Effector CD8-positive, alpha-beta T cell (primary cell): ENCODE measurements around the gene APLP1.
"Not testable (repeated sequence)": the region's sequence is repeated elsewhere in the genome, so short reads cannot be mapped to it uniquely, and the experiment has no call there.

Source experiments
- DNase-seq: peaks from one replicate; lab custom pipeline; 2025; lab: John Stamatoyannopoulos, UW
- total RNA-seq, 4 experiments: gene quantifications; one replicate each; lab custom pipeline; 2026; lab: John Stamatoyannopoulos, UW

Gene APLP1
- 0 to 0.36 (median 0.12) reads per million in 4 experiments for total RNA-seq

GRCh38 chr19:35868172-35868822, at the start of gene APLP1:
Gene APLP1 (plus strand): TSS chr19:35868574. CDS start chr19:35868637, 63 bp downstream.
- DNase-seq = peak; percentile 38

- DNase-seq = no peak
Measured at GRCh38 chr19:35822579-35822978, 45.8 kb upstream of the APLP1 start.

GRCh38 chr19:35824150-35824549, 44.2 kb upstream of the APLP1 start:
- no peak for DNase-seq

GRCh38 chr19:35828692-35829301, 39.6 kb upstream of the APLP1 start:
- peak; percentile 12 for DNase-seq

- DNase-seq = no peak
Measured at GRCh38 chr19:35830986-35831385, 37.4 kb upstream of the APLP1 start.

GRCh38 chr19:35832054-35832453, 36.3 kb upstream of the APLP1 start:
- DNase-seq = no peak

- DNase-seq = no peak
Measured at GRCh38 chr19:35833972-35834371, 34.4 kb upstream of the APLP1 start.

GRCh38 chr19:35836096-35836495, 32.3 kb upstream of the APLP1 start:
- not testable (repeated sequence) for DNase-seq

- no peak for DNase-seq
Measured at GRCh38 chr19:35841961-35842595, 26.3 kb upstream of the APLP1 start.

GRCh38 chr19:35842666-35843272, 25.6 kb upstream of the APLP1 start:
- no peak for DNase-seq

- DNase-seq = no peak
Measured at GRCh38 chr19:35843676-35844481, 24.5 kb upstream of the APLP1 start.

GRCh38 chr19:35844482-35845214, 23.7 kb upstream of the APLP1 start:
- DNase-seq = no peak

GRCh38 chr19:35845215-35846037, 22.9 kb upstream of the APLP1 start:
- DNase-seq = no peak

GRCh38 chr19:35846038-35846668, 22.2 kb upstream of the APLP1 start:
- no peak for DNase-seq

- DNase-seq = no peak
Measured at GRCh38 chr19:35847911-35848310, 20.5 kb upstream of the APLP1 start.

- no peak for DNase-seq
Measured at GRCh38 chr19:35848486-35848885, 19.9 kb upstream of the APLP1 start.

GRCh38 chr19:35848919-35849505, 19.4 kb upstream of the APLP1 start:
- DNase-seq = no peak

- DNase-seq = no peak
Measured at GRCh38 chr19:35851213-35852028, 17.0 kb upstream of the APLP1 start.
